Chondrocyte (in vitro differentiated cells): ENCODE measurements around the gene SLC6A7. TPM values are rescaled to one million over a fixed set of nuclear protein-coding genes. Genes with fewer than 3 reads are reported as not detected.
A peak's percentile ranks its signal among the peaks of the same experiment; 100 is the strongest.

ENCODE experiments used
- DNase-seq: peaks from one replicate; pipeline ENCODE4 v3.0.0; 2021; ENCODE audit warnings: mixed read lengths, low spot score
- H3K27ac Mint-ChIP-seq: one replicate; pipeline ENCODE4 v1.8.0; 2021; ENCODE audit warnings: mild to moderate bottlenecking, moderate library complexity, mixed read lengths; ENCODE audit not compliant: unreplicated experiment
- H3K27me3 Mint-ChIP-seq: 2 replicates; pipeline ENCODE4 v1.8.0; 2021; ENCODE audit warnings: low read depth, mixed read lengths
- H3K36me3 Mint-ChIP-seq: 2 replicates; pipeline ENCODE4 v1.8.0; 2021; ENCODE audit warnings: low read depth, mixed read lengths
- H3K4me1 Mint-ChIP-seq: 2 replicates; pipeline ENCODE4 v1.8.0; 2021; ENCODE audit warnings: low read depth, mild to moderate bottlenecking, mixed read lengths
- H3K4me3 Mint-ChIP-seq: one replicate; pipeline ENCODE4 v1.8.0; 2021; ENCODE audit warnings: mild to moderate bottlenecking, moderate library complexity, mixed read lengths; ENCODE audit not compliant: unreplicated experiment
- H3K9me3 Mint-ChIP-seq: 2 replicates; pipeline ENCODE4 v1.8.0; 2021; ENCODE audit warnings: low read depth, mixed read lengths
- CTCF ChIP-seq: fragments of 200-600 bp; sonication (generic); IDR thresholded peaks from 2 replicates; pipeline ENCODE4 v1.5.0; 2021; ENCODE audit warnings: antibody characterized with exemption, mild to moderate bottlenecking, moderate library complexity
- total RNA-seq: library from RNA; stranded (reverse); gene quantifications from 3 replicates; pipeline ENCODE4 v1.2.1, GENCODE V29; 2021

SLC6A7 gene
- total RNA-seq, 1 donor from 2014 or later = not detected

DNA sequence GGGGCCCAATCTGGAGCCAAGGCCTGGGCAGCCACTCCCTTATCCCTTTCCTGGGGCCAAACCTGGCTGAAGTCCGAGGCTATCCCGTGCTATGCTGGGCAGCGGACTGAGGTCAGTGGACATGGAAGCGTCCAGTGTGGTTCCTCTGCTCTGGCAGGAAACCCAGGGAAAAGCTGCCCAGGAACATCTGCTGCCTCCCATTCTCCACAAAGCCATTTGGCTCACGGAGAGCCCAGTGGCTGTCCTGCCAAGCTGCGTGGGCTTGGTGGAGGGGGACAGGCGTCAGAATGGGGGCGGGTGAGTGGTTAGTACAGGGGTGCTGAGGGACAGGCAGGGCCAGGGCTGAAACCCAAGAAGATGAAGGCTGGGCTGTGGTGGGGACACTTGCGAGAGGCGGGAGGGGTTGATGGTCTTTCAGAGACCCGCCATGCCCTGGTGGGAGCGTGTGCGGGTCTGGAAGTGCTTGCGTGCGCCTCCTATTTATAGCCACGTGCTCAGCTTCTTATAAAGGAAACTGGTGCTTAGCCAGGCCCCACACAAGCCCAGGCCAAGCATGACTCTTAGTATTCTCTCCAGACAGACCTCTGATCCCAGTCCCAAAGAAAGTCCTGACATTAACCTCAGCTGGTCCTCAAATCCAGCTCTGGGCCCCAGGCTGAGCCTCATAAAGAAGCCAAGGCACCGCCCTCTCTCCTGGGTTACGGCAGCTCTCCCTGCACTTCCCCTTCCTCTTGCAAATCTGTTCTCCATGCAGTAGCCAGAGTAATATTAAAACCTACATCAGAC, 9.4 kb upstream of the SLC6A7 start:
- H3K27ac Mint-ChIP-seq = no peak overlapping the region
- no peak for DNase-seq
- H3K9me3 Mint-ChIP-seq = no peaks in the 10 kb centered on the region
- no peak for TF ChIP-seq CTCF
- H3K27me3 Mint-ChIP-seq = no peaks in the 10 kb centered on the region
- no peaks in the 10 kb centered on the region for H3K36me3 Mint-ChIP-seq
- H3K4me1 Mint-ChIP-seq = peaks cover 16% of the 10 kb centered on the region
- H3K4me3 Mint-ChIP-seq = no peak overlapping the region

- no peak for DNase-seq
- Mint-ChIP-seq H3K27me3 (no peaks in the 10 kb centered on the region), H3K4me3 (no peak overlapping the region), H3K27ac (no peak overlapping the region), H3K9me3 (no peaks in the 10 kb centered on the region), H3K4me1 (peaks cover 16% of the 10 kb centered on the region), H3K36me3 (no peaks in the 10 kb centered on the region)
- TF ChIP-seq CTCF = no peak
Measured at GRCh38 chr5:150181027-150181426, 8.8 kb upstream of the SLC6A7 start.

GRCh38 chr5:150181766-150182545, 7.9 kb upstream of the SLC6A7 start:
- Mint-ChIP-seq H3K27me3 (peaks cover 6% of the 10 kb centered on the region), H3K36me3 (no peaks in the 10 kb centered on the region), H3K9me3 (no peaks in the 10 kb centered on the region), H3K4me1 (peaks cover 12% of the 10 kb centered on the region), H3K27ac (peak overlapping the region; percentile 13), H3K4me3 (no peak overlapping the region)
- no peak for DNase-seq
- TF ChIP-seq CTCF = no peak

DNA sequence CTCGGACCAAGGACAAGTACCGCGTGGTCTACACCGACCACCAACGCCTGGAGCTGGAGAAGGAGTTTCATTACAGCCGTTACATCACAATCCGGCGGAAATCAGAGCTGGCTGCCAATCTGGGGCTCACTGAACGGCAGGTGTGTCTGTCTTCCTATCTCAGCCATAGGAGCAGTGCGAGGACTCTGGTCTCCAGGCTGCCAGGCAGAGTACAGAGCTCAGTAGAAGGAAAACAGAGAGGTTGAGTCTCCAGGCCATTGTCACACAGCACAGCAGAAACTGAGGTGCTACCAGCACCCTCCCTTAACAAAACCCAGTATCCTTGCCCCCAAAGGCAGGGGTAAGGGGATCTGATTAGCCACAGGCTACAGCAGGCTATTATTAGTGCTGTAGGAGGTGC, 7.1 kb upstream of the SLC6A7 start:
- no peak for DNase-seq
- H3K9me3 Mint-ChIP-seq = no peaks in the 10 kb centered on the region
- peaks cover 10% of the 10 kb centered on the region for H3K4me1 Mint-ChIP-seq

More for the DNA sequence above, 7.1 kb upstream of the SLC6A7 start:
- no peak overlapping the region for H3K27ac Mint-ChIP-seq
- H3K4me3 Mint-ChIP-seq = no peak overlapping the region
- no peak for TF ChIP-seq CTCF
- no peaks in the 10 kb centered on the region for H3K36me3 Mint-ChIP-seq
- H3K27me3 Mint-ChIP-seq = peaks cover 13% of the 10 kb centered on the region
